ENCODE measurements around the gene NAGPA. TPM values are rescaled to one million over a fixed set of nuclear protein-coding genes. Genes with fewer than 3 reads are reported as not detected.

Gene NAGPA
- total and polyA plus RNA-seq, 10 of the 15 experiments (the other 5 are each of a cell fraction or from before 2014, with no cell fraction given): 0.03 to 11.6 (median 6.6) TPM

GRCh38 chr16:5007256-5007655 is 26.5 kb downstream of the NAGPA start:
- ChIA-PET SMC1A (ENCODE audit: uncharacterized antibody, unreplicated experiment) (no interaction called here), POLR2A (no interaction called here), RAD21 (ENCODE audit: unreplicated experiment) (interaction anchor here (0.7 kb wide), 1 partner anchor 31 kb away, joined by 4 read pairs; no protein-coding TSS in a partner anchor), CTCF (no interaction called here)
- intact Hi-C loops (cut with micrococcal nuclease; ENCODE audit: unreplicated experiment): no loop called here
- no peaks in the 10 kb centered on the region for H3K9me3 ChIP-seq (replicated peaks; ENCODE audit: control insufficient read depth, insufficient read depth, low read length)
- no peaks in the 10 kb centered on the region for H3K4me1 ChIP-seq (ENCODE audit: control insufficient read depth, insufficient read depth, low read length)
- H2AFZ ChIP-seq (ENCODE audit: control insufficient read depth, low read depth, low read length): no peak overlapping the region
- no peaks in the 10 kb centered on the region for H3K79me2 ChIP-seq (ENCODE audit: control insufficient read depth, insufficient read depth, low read length)
- in situ Hi-C loops (cut with MboI): no loop called here
- H3K4me3 ChIP-seq: no peak overlapping the region
- FAIRE-seq (no peak), DNase-seq (ENCODE audit: low read depth, low spot score) (no peak), ATAC-seq (no peak)
- H3K36me3 ChIP-seq (ENCODE audit: control insufficient read depth in 2 of 2, insufficient read depth in 2 of 2, low read length in 1 of 2): no peaks in the 10 kb centered on the region
- no peak overlapping the region for H3K9ac ChIP-seq (ENCODE audit: control insufficient read depth, insufficient read depth, low read length)
- H4K20me1 ChIP-seq (ENCODE audit: control insufficient read depth, insufficient read depth): no peaks in the 10 kb centered on the region
- no peak for TF ChIP-seq ZBTB4 (CRISPR knock-in tag; IDR thresholded peaks at IDR 0.05)
- no peak for TF ChIP-seq GATAD2B (conservative IDR thresholded peaks at IDR 0.05; ENCODE audit: low read depth)
- TF ChIP-seq RAD51 (IDR thresholded peaks at IDR 0.05): no peak
- TF ChIP-seq CEBPB (IDR thresholded peaks at IDR 0.05; ENCODE audit: borderline replicate concordance in 1 of 2, low read depth in 2 of 2, low read length in 2 of 2): no peak
- TF ChIP-seq ATF7 (IDR thresholded peaks at IDR 0.05; ENCODE audit: low read depth): no peak
- no peak for TF ChIP-seq ZNF217 (IDR thresholded peaks at IDR 0.05)
- no peak for TF ChIP-seq SREBF1 (IDR thresholded peaks at IDR 0.05; ENCODE audit: low read length)
- no peaks in the 10 kb centered on the region; a peak in 1 of 4 replicates for H3K27me3 ChIP-seq (replicated peaks in 1 of 2; ENCODE audit: control insufficient read depth in 2 of 2, insufficient read depth in 2 of 2, low read length in 1 of 2)
- BruUV-seq (replicated peaks): no TSS peak
- H3K4me2 ChIP-seq (ENCODE audit: control insufficient read depth, insufficient read depth): no peak overlapping the region
- WGBS (ENCODE audit: insufficient coverage, insufficient replicate concordance, low lambda C conversion rate, missing lambda C conversion rate): 45% methylated on average over 9 of the region's 10 CpGs
- H3K27ac ChIP-seq (ENCODE audit: control insufficient read depth, insufficient read depth): no peak overlapping the region

All from GM12878 (cell line).